ENCODE results near the gene SERPINI1.

Gene SERPINI1

GRCh38 chr3:167735233-167736138 lies at the start of gene SERPINI1:
Gene SERPINI1, plus strand, starts transcription at chr3:167735721. Its CDS starts 53,408 bp downstream, at chr3:167789129.
- DNase-seq (ENCODE audit: low spot score), result peak; percentile 75

- peak; percentile 64 for DNase-seq (ENCODE audit: low spot score)
Observed at GRCh38 chr3:167691366-167691765, 44.2 kb upstream of the SERPINI1 start.

- no peak for DNase-seq (ENCODE audit: low spot score)
Observed at GRCh38 chr3:167694121-167694520, 41.4 kb upstream of the SERPINI1 start.

- no peak for DNase-seq (ENCODE audit: low spot score)
Observed at GRCh38 chr3:167700046-167700445, 35.5 kb upstream of the SERPINI1 start.

- DNase-seq (ENCODE audit: low spot score), result no peak
Observed at GRCh38 chr3:167700926-167701325, 34.6 kb upstream of the SERPINI1 start.

- DNase-seq (ENCODE audit: low spot score), result no peak
Observed at GRCh38 chr3:167705840-167706239, 29.7 kb upstream of the SERPINI1 start.

GRCh38 chr3:167709690-167710089 lies 25.8 kb upstream of the SERPINI1 start:
- no peak for DNase-seq (ENCODE audit: low spot score)

GRCh38 chr3:167710552-167710951 lies 25.0 kb upstream of the SERPINI1 start:
- DNase-seq (ENCODE audit: low spot score), result no peak

- no peak for DNase-seq (ENCODE audit: low spot score)
Observed at GRCh38 chr3:167711439-167711838, 24.1 kb upstream of the SERPINI1 start.

- no peak for DNase-seq (ENCODE audit: low spot score)
Observed at GRCh38 chr3:167712445-167712844, 23.1 kb upstream of the SERPINI1 start.

GRCh38 chr3:167714871-167715270 lies 20.6 kb upstream of the SERPINI1 start:
- no peak for DNase-seq (ENCODE audit: low spot score)

GRCh38 chr3:167716920-167717319 lies 18.6 kb upstream of the SERPINI1 start:
- no peak for DNase-seq (ENCODE audit: low spot score)

- DNase-seq (ENCODE audit: low spot score), result no peak
Observed at GRCh38 chr3:167718582-167718981, 16.9 kb upstream of the SERPINI1 start.

GRCh38 chr3:167723025-167723512 lies 12.5 kb upstream of the SERPINI1 start:
- DNase-seq (ENCODE audit: low spot score), result no peak

GRCh38 chr3:167723872-167724271 lies 11.6 kb upstream of the SERPINI1 start:
- no peak for DNase-seq (ENCODE audit: low spot score)

- DNase-seq (ENCODE audit: low spot score), result no peak
Observed at GRCh38 chr3:167728176-167728575, 7.3 kb upstream of the SERPINI1 start.

- DNase-seq (ENCODE audit: low spot score), result no peak
Observed at GRCh38 chr3:167728632-167729323, 6.7 kb upstream of the SERPINI1 start.

GRCh38 chr3:167729591-167729990 lies 5.9 kb upstream of the SERPINI1 start:
- DNase-seq (ENCODE audit: low spot score), result no peak

- DNase-seq (ENCODE audit: low spot score), result no peak
Observed at GRCh38 chr3:167731393-167731792, 4.1 kb upstream of the SERPINI1 start.

GRCh38 chr3:167732313-167733065 lies 3.0 kb upstream of the SERPINI1 start:
- DNase-seq (ENCODE audit: low spot score), result no peak

- no peak for DNase-seq (ENCODE audit: low spot score)
Observed at GRCh38 chr3:167733961-167734497, 1.5 kb upstream of the SERPINI1 start.

All from CD4-positive, alpha-beta T cell treated with Interleukin-2 at 100 ng/mL for 4 hours (primary cell).